ENCODE data around the gene PRR23B. TPM values are rescaled to one million over a fixed set of nuclear protein-coding genes. Genes with fewer than 3 reads are reported as not detected.
"Not testable (repeated sequence)": the region's sequence is repeated elsewhere in the genome, so short reads cannot be mapped to it uniquely, and the experiment has no call there.

PRR23B gene
- total and polyA plus RNA-seq, 2 donors (not counting 1 experiment from before 2014, with no cell fraction given) = not detected

- Histone ChIP-seq H4K20me1 (ENCODE audit: control insufficient read depth, insufficient read depth, low read length, poor library complexity, severe bottlenecking) (no peaks in the 10 kb centered on the region), H2AFZ (ENCODE audit: insufficient read depth, low read depth, low read length, poor library complexity, severe bottlenecking) (no peak overlapping the region), H3K9ac (ENCODE audit: low read length) (no peak overlapping the region), H3K79me2 (ENCODE audit: control insufficient read depth, insufficient read depth, low read length) (no peaks in the 10 kb centered on the region), H3K27me3 (replicated peaks in 1 of 4; ENCODE audit: control extremely low read depth in 1 of 4, control insufficient read depth in 3 of 4, insufficient read depth in 4 of 4, low read length in 3 of 4) (no peaks in the 10 kb centered on the region), H3K9me3 (ENCODE audit: control extremely low read depth in 1 of 3, control insufficient read depth in 2 of 3, insufficient read depth in 1 of 3, low read length in 2 of 3) (peaks cover 0 to 7% (median 1%) of the 10 kb centered on the region in 3 donors), H3K4me3 (ENCODE audit: control extremely low read depth in 1 of 5, extremely low read depth in 1 of 5, insufficient read depth in 1 of 5, low read depth in 2 of 5, low read length in 4 of 5) (no peak overlapping the region), H3K27ac (ENCODE audit: low read length in 2 of 2) (no peak overlapping the region), H3K4me1 (ENCODE audit: control insufficient read depth in 2 of 2, insufficient read depth in 2 of 2, low read length in 2 of 2) (no peaks in the 10 kb centered on the region), H3K36me3 (replicated peaks in 1 of 2; ENCODE audit: control extremely low read depth in 1 of 2, control insufficient read depth in 1 of 2, extremely low read depth in 1 of 2, insufficient read depth in 2 of 2, low read length in 1 of 2) (no peaks in the 10 kb centered on the region), H3K4me2 (replicated peaks; ENCODE audit: low read depth, low read length, poor library complexity, severe bottlenecking) (no peak overlapping the region)
- Mint-ChIP-seq H3K9me3 (ENCODE audit: insufficient read depth) (peaks cover 8% of the 10 kb centered on the region), H3K27ac (no peak overlapping the region), H3K27me3 (no peaks in the 10 kb centered on the region), H3K4me1 (no peaks in the 10 kb centered on the region), H3K4me3 (no peak overlapping the region)
- ChIA-PET CTCF (no interaction called here), POLR2A (no interaction called here)
- WGBS (ENCODE audit: insufficient coverage) = 60% methylated on average over 1 of the region's 2 CpGs
- TF ChIP-seq EZH2 (IDR thresholded peaks at IDR 0.05; ENCODE audit: borderline replicate concordance, insufficient read depth, low read depth, low read length, poor library complexity, severe bottlenecking) = no peak
- no peak for DNase-seq
- intact Hi-C loops (cut with micrococcal nuclease) = no loop called here
- no peak for ATAC-seq (ENCODE audit: low read depth)
Observed at GRCh38 chr3:139032326-139033002, 11.7 kb upstream of the PRR23B start.

- H4K20me1 ChIP-seq (ENCODE audit: control insufficient read depth, insufficient read depth, low read length, poor library complexity, severe bottlenecking); H3K27ac ChIP-seq (ENCODE audit: low read length in 2 of 2); H3K27me3 Mint-ChIP-seq; H3K4me2 ChIP-seq (replicated peaks; ENCODE audit: low read depth, low read length, poor library complexity, severe bottlenecking); POLR2A ChIA-PET; H3K79me2 ChIP-seq (ENCODE audit: control insufficient read depth, insufficient read depth, low read length); H3K9me3 ChIP-seq (ENCODE audit: control extremely low read depth in 1 of 3, control insufficient read depth in 2 of 3, insufficient read depth in 1 of 3, low read length in 2 of 3); H3K27ac Mint-ChIP-seq; H3K9ac ChIP-seq (ENCODE audit: low read length); CTCF ChIA-PET; H3K9me3 Mint-ChIP-seq (ENCODE audit: insufficient read depth); intact Hi-C loops (cut with micrococcal nuclease); H3K4me1 ChIP-seq (ENCODE audit: control insufficient read depth in 2 of 2, insufficient read depth in 2 of 2, low read length in 2 of 2); H3K27me3 ChIP-seq (replicated peaks in 1 of 4; ENCODE audit: control extremely low read depth in 1 of 4, control insufficient read depth in 3 of 4, insufficient read depth in 4 of 4, low read length in 3 of 4); H3K4me3 ChIP-seq (ENCODE audit: control extremely low read depth in 1 of 5, extremely low read depth in 1 of 5, insufficient read depth in 1 of 5, low read depth in 2 of 5, low read length in 4 of 5); H3K4me3 Mint-ChIP-seq; H2AFZ ChIP-seq (ENCODE audit: insufficient read depth, low read depth, low read length, poor library complexity, severe bottlenecking); H3K4me1 Mint-ChIP-seq; DNase-seq; H3K36me3 ChIP-seq (replicated peaks in 1 of 2; ENCODE audit: control extremely low read depth in 1 of 2, control insufficient read depth in 1 of 2, extremely low read depth in 1 of 2, insufficient read depth in 2 of 2, low read length in 1 of 2); ATAC-seq (ENCODE audit: low read depth): not testable (repeated sequence)
Observed at GRCh38 chr3:139030576-139030975, 9.8 kb upstream of the PRR23B start.

Measured in B cell (primary cell).